Endothelial cell of hepatic sinusoid (primary cell): ENCODE measurements around the gene RPL22.

Experiments
- in situ Hi-C: cut with HindIII; loops from 2 replicates; pipeline ENCODE4 v1.10.0; 2017; ENCODE audit warnings: low sequenced_read_pairs

RPL22 gene

GRCh38 chr1:6199298-6200187, at the start of gene RPL22:
RPL22 (minus strand) TSS chr1:6199595; CDS start chr1:6199573, 22 bp downstream.
- in situ Hi-C loops: loop anchor here (5.0 to 10.0 kb wide), 2 partner anchors 67 to 155 kb away; partner anchors contain the start of gene KCNAB2

GRCh38 chr1:6248161-6248776, 48.9 kb upstream of the RPL22 start:
- in situ Hi-C loops: loop anchor here (10.0 kb wide), 1 partner anchor 117 kb away; no protein-coding TSS in a partner anchor

GRCh38 chr1:6247651-6248050, 48.3 kb upstream of the RPL22 start:
- in situ Hi-C loops: loop anchor here (10.0 kb wide), 1 partner anchor 117 kb away; no protein-coding TSS in a partner anchor

- in situ Hi-C loops: loop anchor here (10.0 kb wide), 1 partner anchor 118 kb away; no protein-coding TSS in a partner anchor
Observed at GRCh38 chr1:6246497-6247467, 47.4 kb upstream of the RPL22 start.

DNA sequence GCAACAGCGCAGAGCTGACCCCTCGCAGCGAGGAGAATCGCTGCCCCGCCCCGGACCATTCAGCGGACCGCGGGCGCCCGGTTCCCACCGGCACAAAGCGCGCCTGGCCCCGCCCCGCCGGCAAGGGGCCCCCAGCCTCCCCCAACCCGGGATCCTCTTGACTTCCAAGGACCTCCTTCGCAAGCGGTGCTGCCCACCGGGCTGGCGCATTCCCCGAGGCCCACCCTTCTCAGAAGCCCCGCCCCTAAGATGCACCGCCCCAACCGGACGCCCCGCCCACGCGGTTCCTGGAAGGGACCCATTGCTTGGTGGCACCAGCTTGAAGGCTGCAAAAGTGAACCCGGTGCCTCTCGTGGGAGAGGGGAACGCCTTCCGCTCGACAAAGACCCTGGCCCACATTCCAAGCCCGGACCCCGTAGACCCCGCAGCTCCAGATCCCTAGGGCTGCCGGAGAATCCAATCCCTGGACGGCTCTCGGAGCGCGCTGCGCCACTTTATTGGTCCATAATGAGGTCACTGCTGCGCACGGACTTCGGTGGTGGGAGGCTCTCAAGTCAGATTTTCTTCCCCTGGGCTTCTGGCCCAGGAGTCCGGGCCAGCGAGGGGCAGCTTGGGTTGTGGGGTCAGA, 46.6 kb upstream of the RPL22 start:
- in situ Hi-C loops: loop anchor here (10.0 kb wide), 1 partner anchor 119 kb away; no protein-coding TSS in a partner anchor

DNA sequence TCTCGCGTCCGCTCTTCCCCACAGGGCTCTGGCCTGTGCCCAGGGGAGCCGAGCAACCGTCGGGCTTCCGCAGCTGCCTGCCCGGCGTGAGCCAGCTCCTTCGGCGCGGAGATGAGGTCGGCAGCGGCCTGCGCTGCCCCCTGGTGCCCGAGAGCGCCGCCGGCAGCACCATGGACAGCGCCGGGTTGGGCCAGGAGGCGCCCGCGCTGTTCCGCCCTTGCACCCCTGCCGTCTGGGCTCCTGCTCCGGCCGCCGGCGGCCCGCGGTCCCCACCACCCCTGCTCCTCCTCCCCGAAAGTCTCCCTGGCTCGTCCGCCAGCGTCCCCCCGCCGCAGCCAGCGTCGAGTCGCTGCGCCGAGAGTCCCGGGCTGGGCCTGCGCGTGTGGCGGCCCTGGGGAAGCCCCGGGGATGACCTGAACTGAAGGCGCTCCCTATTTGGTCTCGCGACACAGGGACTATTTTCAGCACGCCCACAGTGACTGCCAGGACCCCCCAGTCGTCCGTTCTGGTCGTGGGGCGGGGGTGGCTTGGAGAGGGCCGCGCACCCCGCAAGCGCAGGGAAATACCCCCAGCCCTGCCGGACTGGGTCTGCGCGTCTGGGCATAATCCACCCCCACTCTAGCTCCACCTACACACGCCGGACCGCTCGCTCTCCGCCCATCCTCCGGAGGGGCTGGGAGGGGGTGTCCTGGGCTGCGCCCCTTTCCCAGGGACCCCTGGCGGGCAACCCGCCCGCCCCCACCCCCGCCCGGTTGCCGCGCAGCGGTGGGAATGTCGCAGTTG, 45.9 kb upstream of the RPL22 start:
- in situ Hi-C loops: loop anchor here (10.0 kb wide), 1 partner anchor 120 kb away; no protein-coding TSS in a partner anchor

DNA sequence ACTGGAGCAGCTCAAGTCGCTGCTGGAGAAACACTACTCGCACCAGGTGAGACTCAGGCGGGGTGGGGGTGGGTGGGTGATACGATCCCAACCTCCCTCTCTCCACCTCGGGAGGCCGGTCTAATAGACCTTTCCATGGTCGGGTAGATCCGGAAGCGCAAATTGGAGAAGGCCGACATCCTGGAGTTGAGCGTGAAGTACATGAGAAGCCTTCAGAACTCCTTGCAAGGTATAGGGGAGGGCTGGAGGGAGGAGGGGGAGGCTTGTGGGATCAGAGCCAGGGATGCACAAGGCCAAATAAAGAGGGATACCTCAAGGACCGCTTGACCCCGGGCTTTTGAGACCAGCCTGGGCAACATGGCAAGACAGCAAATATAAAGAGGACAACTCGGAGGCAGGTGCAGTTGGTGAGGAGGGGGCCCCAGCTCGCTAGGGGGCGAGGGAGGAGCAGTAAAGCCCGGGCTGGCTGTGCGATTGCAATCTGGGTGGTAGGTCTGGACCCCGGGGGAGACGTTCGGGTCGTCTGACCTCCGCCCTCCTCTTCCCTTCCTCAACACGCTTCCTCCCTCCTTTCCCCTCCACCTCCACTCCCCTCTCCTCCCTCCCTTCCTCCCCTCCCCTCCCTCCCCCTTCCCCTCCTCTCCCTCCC, 45.1 kb upstream of the RPL22 start:
- in situ Hi-C loops: loop anchor here (10.0 kb wide), 1 partner anchor 120 kb away; no protein-coding TSS in a partner anchor

GRCh38 chr1:6243993-6244392, 44.6 kb upstream of the RPL22 start, which contains the start of gene HES3:
HES3 (plus strand) TSS chr1:6244179; CDS start chr1:6244366, 187 bp downstream.
- in situ Hi-C loops: loop anchor here (10.0 kb wide), 1 partner anchor 121 kb away; no protein-coding TSS in a partner anchor

GRCh38 chr1:6243053-6243834, 43.8 kb upstream of the RPL22 start:
- in situ Hi-C loops: loop anchor here (10.0 kb wide), 1 partner anchor 122 kb away; no protein-coding TSS in a partner anchor

DNA sequence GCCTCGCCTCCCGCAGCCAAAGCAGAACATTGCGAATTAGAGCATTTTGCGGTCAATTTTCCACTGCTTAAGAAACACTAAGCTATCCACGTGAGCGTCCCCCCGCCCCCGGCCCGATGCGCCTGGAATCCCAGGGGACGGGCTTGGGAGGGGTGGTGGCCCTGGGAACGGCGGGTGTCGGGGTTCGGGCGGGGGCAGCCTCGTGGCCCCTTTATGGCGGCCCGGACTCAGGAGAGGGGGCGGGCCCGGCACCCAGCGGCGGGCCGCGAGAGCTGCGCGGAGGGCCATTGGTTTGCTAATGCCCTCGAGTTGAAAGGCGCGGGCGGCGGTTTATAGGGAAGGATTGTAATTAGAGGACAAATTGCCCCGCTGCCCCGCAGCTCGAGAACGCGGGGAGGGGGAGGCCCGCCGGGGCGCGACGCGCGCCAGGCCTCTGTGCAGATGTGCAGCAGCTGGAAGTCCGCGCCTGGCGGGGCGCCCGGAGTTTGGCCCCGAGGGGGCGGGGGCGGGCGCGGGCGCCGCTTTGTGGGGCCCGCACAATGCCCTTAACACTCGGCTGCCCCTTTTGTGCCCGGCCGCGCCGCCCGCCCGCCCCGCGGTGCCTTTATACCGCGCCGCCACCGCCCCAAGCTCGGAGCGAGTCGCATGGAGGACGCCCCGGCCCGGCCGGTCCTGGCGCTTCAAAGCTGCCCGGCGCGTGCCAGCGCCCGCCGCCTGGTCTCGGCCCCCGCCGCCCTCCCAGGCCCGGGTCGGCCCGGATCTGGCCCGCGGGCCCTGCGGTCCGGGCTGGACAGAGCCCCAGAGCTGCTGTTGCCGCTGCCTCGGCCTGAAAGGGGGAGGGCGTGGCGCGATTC, 42.7 kb upstream of the RPL22 start:
- in situ Hi-C loops: loop anchor here (10.0 kb wide), 1 partner anchor 123 kb away; no protein-coding TSS in a partner anchor

GRCh38 chr1:6241107-6241886, 41.9 kb upstream of the RPL22 start:
- in situ Hi-C loops: loop anchor here (10.0 kb wide), 1 partner anchor 124 kb away; no protein-coding TSS in a partner anchor

DNA sequence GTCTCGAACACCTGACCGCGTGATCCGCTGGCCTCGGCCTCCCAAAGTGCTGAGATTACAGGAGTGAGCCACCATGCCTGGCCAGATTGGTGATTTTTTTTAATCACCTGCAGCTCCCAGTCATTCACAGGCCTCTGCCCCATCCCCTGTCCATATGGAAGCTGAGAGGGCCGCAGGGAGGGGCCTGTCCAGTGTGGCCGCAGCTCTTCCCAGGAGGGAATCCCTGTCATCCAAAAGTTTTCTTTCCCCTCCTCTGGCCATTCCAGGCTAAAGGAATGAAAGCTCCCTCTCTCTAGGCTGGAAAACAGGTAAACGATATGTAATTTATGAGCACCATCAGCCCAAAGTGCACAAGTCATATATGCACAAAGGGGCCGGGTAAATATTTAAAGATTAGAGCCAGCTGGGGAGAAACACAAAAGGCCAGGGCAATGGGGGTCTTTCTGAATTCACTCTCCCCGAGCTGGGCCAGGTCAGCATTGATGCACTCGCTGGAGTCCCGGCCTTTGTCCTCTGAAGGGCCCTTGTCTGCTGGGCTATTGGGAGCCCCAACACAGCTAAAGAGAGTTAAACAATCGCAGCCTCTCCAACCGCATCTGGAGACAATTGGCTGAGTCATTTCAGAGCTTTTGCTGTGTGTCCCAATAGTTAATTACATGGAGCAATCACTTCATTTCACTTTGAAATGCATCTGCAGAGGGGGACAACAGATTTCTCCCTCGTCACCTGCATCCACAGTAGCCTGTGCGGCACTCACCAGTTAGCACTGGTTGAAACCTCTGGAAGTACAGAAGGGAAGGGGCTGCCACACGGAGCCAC, 40.8 kb upstream of the RPL22 start:
- in situ Hi-C loops: loop anchor here (10.0 kb wide), 1 partner anchor 125 kb away; no protein-coding TSS in a partner anchor

DNA sequence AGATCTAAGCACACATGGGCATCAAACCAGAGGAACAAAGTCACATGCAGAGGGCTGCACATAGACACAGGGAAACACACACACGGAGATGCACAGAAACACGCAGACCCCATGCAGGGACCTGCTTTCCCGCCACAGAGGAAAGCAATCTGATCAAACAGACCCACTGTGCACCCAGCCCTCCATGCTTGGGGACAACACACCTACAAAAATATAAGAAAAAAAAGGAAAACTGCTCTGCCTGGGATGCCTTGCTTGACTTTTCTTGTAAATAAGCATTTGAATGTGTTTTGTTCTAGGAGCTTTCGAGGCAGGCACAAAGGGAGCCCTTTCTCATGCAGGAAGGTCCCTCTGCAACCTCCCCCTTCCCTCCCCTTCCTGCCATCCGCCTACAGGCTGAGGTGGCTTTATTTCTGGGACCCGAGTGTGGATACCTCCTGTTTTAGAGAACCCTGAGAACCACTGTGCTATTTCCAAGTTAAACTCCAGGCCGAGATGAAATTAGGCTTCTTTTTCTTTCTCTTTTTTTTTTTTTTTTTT, 39.9 kb upstream of the RPL22 start:
- in situ Hi-C loops: no loop called here

DNA sequence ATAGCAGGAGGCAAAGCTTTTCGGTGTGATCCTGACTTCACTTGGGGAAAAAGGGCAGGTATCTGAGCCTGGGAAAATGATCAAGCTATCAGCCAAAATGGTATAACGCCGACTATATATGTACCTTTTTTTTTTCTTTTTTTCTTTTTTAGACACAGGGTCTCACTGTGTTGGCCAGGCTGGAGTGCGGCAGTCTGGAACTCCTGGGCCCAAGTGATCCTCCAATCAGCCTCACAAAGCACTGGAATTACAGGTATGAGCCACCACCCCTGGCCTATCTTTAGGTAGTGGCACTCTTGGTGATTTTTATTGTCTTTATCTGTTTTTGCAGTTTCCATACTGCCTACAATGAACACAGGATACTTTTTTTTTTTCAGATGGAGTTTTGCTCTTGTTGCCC, 37.7 kb upstream of the RPL22 start:
- in situ Hi-C loops: no loop called here

DNA sequence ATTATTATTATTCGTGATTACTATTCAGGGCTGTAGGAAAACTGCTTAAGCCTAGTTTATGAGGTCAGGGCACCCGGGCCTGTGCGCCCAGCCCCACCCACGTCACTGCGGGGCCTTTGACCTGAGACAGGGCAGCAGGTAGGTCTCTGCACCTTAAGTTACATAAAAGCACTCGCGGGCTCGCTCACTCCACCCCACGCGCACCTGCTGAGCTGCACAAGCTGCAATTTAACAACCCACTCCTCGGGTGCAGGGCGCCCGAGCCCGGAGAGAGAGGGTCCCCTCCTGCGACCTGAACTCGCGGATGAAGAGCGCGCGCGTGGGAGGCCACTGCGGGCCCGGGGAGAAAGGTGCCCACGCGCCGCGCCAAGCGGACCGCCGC, 35.9 kb upstream of the RPL22 start:
- in situ Hi-C loops: no loop called here
